Activated naive CD4-positive, alpha-beta T cell treated with anti-CD3 and anti-CD28 coated beads, Interleukin-2, amount 10 ng/mL, durations not matched to agents 7 days and 5 days (primary cell): Measurements from ENCODE around the gene PRKCA.

Experiments used
- CTCF ChIA-PET: fragments of 350-600 bp; sonication (Branson Sonifier 250); formaldehyde crosslinking; loops from one replicate; lab custom pipeline; 2021; ENCODE audit warnings: antibody characterized with exemption; lab: Charles Lee
- DNase-seq: peaks from one replicate; pipeline ENCODE4 v3.0.0-alpha.2; 2020
- H3K27ac Mint-ChIP-seq: one replicate; pipeline ENCODE4 v1.8.0; 2021; ENCODE audit warnings: mild to moderate bottlenecking, moderate library complexity, mixed read lengths
- H3K27me3 Mint-ChIP-seq: one replicate; pipeline ENCODE4 v1.8.0; 2021; ENCODE audit warnings: mild to moderate bottlenecking, mixed read lengths
- H3K36me3 Mint-ChIP-seq: one replicate; pipeline ENCODE4 v1.8.0; 2021; ENCODE audit warnings: mixed read lengths
- H3K4me1 Mint-ChIP-seq: one replicate; pipeline ENCODE4 v1.8.0; 2021; ENCODE audit warnings: mixed read lengths
- H3K4me3 Mint-ChIP-seq: one replicate; pipeline ENCODE4 v1.8.0; 2021; ENCODE audit warnings: mild to moderate bottlenecking, moderate library complexity, mixed read lengths
- H3K9me3 Mint-ChIP-seq: one replicate; pipeline ENCODE4 v1.8.0; 2021; ENCODE audit warnings: mixed read lengths

Gene PRKCA

DNA sequence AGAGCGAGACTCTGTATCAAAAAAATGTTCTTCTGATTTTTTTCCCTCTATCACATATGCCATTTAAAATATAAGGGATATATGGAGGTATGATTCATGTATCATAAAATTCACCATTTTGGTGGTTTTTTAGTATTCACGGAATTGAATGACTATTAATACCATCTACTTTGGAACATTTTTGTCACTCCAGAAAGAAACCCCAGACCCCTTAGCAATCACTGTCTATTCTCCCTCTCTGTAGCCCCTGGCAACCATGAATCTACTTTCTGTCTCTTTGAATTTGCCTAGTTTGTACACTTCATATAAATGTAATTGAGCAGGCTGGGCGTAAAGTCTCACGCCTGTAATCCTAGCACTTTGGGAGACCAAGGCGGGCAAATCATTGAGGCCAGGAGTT is 75.9 kb downstream of the PRKCA start:
- H3K27me3 Mint-ChIP-seq = no peaks in the 10 kb centered on the region
- H3K36me3 Mint-ChIP-seq = peaks cover 15% of the 10 kb centered on the region
- H3K4me3 Mint-ChIP-seq = no peak overlapping the region
- no peaks in the 10 kb centered on the region for H3K9me3 Mint-ChIP-seq
- CTCF ChIA-PET = no interaction called here
- no peak for DNase-seq
- H3K4me1 Mint-ChIP-seq = peaks cover 45% of the 10 kb centered on the region
- H3K27ac Mint-ChIP-seq = no peak overlapping the region

DNA sequence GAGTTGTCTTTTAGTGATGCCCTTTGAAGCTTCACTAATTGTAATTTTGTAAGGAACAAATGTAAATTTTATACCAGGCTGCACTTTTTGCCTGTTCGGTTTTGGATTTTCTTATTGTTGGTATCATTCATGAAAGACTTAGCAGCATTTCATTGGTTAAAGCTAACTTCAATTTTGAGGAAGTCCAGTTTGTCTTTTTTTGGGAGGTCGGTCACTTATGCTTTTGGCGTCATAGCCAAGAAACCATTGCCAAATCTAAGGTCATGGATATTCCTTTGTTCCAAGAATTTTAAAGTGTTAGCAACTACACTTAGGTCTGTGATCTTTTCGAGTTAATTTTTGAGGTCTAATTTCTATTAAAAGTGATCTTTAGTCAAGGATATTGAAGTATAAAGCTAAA is 77.1 kb downstream of the PRKCA start:
- CTCF ChIA-PET = no interaction called here
- H3K4me3 Mint-ChIP-seq = no peak overlapping the region
- peaks cover 34% of the 10 kb centered on the region for H3K4me1 Mint-ChIP-seq
- no peaks in the 10 kb centered on the region for H3K9me3 Mint-ChIP-seq
- DNase-seq = no peak
- no peaks in the 10 kb centered on the region for H3K27me3 Mint-ChIP-seq
- no peak overlapping the region for H3K27ac Mint-ChIP-seq
- H3K36me3 Mint-ChIP-seq = peaks cover 17% of the 10 kb centered on the region

DNA sequence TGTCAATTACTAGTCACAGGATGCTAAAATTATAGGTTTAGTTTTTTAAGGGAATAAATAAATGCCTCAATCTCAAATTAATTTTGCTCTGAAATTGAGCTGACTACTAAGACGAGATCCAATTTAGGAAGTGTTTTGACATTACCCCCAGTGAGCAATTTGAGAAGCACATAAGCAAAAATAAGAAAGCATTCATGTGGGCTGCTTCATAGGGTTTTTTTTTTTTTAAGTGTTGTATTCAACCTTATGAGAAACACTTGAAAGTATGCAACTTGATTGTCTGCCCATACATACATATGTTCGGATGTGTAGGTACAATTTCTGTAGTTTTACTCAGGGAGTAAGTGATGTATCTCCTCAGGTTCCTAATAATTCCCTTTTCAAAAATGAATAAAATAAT is 77.6 kb downstream of the PRKCA start:
- no peak overlapping the region for H3K4me3 Mint-ChIP-seq
- CTCF ChIA-PET = no interaction called here
- no peak for DNase-seq
- peaks cover 19% of the 10 kb centered on the region for H3K36me3 Mint-ChIP-seq
- H3K27me3 Mint-ChIP-seq = no peaks in the 10 kb centered on the region
- H3K27ac Mint-ChIP-seq = no peak overlapping the region
- H3K4me1 Mint-ChIP-seq = peaks cover 31% of the 10 kb centered on the region
- no peaks in the 10 kb centered on the region for H3K9me3 Mint-ChIP-seq

DNA sequence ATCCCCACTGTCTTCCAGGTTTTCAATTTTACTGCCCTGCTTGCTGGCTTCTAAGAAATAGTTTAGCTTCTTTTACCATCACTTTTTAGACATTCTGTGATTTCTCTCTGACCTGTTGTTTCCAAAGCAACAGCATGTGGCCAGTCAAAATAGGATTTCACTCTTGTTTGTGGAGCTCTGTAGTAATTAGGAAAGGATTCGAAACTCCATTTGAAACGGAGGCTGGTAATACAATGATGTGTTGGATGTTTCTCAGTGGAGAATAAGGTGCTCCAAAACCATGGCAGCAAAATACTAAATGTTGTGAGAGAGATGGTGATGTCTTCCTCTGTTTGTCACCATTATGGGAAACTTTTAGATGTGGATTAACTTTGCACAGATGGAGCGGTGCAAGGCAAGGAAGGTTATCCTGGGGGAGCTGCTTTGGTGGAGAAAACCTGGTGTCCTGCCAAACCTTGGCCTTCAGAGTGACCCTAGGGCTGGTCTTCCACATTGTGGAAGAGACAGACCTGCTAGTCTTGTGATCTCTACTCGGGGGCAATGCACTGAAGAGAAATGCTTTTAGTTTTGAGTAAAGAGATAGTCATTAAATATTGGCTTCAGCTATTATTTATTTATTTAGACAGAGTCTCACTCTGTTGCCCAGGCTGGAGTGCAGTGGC is 79.4 kb downstream of the PRKCA start:
- H3K27ac Mint-ChIP-seq = no peak overlapping the region
- no peaks in the 10 kb centered on the region for H3K27me3 Mint-ChIP-seq
- H3K36me3 Mint-ChIP-seq = peaks cover 22% of the 10 kb centered on the region
- peaks cover 35% of the 10 kb centered on the region for H3K4me1 Mint-ChIP-seq
- H3K4me3 Mint-ChIP-seq = no peak overlapping the region
- H3K9me3 Mint-ChIP-seq = no peaks in the 10 kb centered on the region
- CTCF ChIA-PET = interaction anchor here (0.6 kb wide), 1 partner anchor 12 kb away, joined by 4 read pairs; no protein-coding TSS in a partner anchor
- no peak for DNase-seq

DNA sequence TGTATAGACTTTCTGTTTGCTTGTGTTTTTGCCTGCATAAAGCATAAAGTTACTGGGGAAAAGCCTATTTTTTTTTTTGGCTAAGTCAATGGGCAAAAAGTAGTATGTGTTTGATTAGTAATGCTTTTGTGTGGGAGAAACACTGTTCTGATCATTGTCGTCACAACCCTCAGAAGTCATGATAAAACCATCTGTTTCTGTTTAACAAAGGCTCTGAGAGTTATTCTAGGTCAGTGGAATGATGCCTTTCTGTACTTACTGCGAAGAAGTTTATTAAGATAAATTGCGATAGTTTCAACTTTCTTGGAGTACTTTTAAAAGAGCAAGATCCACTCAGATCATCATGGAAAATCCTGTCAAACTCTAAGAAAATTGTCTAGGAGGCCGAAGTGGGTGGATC is 80.9 kb downstream of the PRKCA start:
- Mint-ChIP-seq H3K4me3 (no peak overlapping the region), H3K4me1 (peaks cover 46% of the 10 kb centered on the region), H3K9me3 (no peaks in the 10 kb centered on the region), H3K27ac (no peak overlapping the region), H3K27me3 (no peaks in the 10 kb centered on the region), H3K36me3 (peaks cover 36% of the 10 kb centered on the region)
- DNase-seq = no peak
- CTCF ChIA-PET = no interaction called here

DNA sequence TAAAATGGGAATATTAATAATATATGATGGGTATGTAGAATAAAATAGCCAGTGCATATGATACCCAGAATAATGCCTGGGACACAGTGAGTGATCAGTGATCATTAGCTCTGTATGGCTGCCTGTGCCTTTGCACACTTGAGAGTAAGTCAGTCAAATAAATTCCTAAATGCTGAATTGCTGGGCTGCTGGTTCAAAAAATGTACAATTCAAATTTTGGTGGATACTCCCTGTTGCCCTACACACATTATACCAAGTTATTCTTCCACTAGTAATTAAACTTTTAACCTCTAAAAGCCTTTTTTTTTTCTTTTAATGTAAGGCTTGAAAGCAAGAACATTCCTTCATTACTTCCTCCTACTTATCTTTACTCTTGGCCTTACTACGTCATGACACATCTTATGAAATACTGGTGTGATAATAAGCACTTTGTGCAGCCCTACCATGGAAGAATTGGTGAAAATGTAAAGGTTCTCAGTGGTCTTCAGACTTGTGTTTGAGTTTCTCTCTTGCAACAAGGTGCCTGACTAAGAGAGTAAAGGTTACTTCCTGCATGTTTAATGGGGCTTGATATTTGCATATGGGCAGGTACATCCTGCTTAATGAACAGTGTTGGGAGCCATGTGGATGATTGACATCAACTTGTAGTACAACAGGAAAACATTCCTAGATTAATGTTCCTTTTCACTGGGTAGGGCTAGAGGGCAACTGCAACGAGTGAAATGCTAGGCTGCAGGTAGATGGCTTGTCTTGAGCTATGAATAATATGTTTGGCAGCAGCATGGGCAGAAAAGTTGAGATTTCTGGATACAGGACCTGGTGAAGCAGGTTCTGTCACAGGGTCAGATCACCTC is 84.3 kb downstream of the PRKCA start:
- Mint-ChIP-seq H3K4me3 (no peak overlapping the region), H3K27ac (peak overlapping the region; percentile 5)

DNA sequence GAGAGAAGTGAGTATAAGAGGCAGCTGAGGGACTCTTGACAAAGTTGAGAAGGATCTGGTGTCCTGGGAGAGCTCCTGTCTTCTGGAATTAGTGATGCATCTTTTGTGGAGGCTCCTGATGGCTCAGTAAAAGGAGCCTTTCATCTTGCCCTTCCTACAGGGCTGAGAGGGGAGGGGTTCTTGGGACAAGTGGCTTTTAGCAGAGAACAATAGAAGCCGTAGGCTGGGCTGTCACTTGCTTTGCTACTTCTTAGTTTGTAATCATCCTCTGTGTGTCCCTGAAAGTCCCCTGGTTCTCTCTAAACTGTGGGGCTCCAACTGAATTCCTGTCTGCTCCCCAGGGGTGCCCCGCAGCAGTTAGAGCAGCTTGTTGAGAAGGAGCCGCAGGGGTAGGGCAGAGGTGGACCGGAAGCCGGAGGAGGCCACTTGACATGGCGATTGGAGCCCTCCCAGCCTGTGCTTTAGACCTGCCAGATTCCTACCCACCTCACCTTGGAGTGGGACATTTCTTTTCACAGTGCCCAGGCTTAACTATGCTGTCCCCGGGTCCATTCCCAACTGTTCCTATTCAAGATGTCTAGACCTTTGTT is 85.1 kb downstream of the PRKCA start:
- DNase-seq = no peak
- CTCF ChIA-PET = interaction anchor here (1.4 kb wide), 1 partner anchor 15 kb away, joined by 3 read pairs; no protein-coding TSS in a partner anchor
- peaks cover 58% of the 10 kb centered on the region for H3K36me3 Mint-ChIP-seq
- H3K27me3 Mint-ChIP-seq = no peaks in the 10 kb centered on the region
- H3K4me3 Mint-ChIP-seq = no peak overlapping the region
- H3K4me1 Mint-ChIP-seq = peaks cover 65% of the 10 kb centered on the region
- H3K9me3 Mint-ChIP-seq = no peaks in the 10 kb centered on the region
- no peak overlapping the region for H3K27ac Mint-ChIP-seq

More for the DNA sequence above, 84.3 kb downstream of the PRKCA start:
- Mint-ChIP-seq H3K9me3 (no peaks in the 10 kb centered on the region), H3K27me3 (no peaks in the 10 kb centered on the region), H3K4me1 (peaks cover 58% of the 10 kb centered on the region), H3K36me3 (peaks cover 58% of the 10 kb centered on the region)
- no peak for DNase-seq
- CTCF ChIA-PET = no interaction called here

DNA sequence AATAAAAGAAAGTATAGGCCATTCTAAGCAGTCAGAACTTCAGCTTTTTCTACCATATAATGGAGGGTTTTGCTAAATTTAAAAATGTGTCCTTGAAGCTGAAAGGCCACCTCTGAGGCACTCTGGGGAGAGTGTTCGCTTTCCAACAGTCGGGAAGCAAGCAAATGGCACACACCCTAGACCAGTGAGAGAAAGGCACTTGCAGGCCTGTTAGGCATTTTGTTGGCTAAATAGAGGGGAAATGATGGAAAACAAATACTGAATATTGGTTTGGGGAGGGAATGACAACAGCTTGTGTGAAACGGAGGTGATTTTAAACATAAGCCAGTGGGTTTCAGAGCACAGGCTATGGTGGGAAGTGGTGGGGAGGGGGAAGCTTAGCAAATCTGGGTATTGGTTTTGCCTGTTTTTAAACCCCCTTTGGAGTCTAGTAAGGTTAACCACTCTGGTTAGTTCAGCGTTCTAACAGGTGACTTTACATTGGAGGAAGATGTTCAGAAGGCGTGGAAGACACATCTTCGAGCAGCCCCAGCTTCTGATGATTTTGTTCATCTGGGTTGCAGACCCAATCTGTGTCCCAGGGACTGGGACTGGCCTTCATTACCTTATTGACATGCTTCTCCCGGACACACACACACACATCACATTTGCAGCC is 90.5 kb downstream of the PRKCA start:
- Mint-ChIP-seq H3K36me3 (peaks cover 67% of the 10 kb centered on the region), H3K27ac (peak overlapping the region; percentile 86), H3K4me3 (no peak overlapping the region), H3K9me3 (peaks cover 6% of the 10 kb centered on the region), H3K27me3 (no peaks in the 10 kb centered on the region), H3K4me1 (peaks cover 84% of the 10 kb centered on the region)
- CTCF ChIA-PET = interaction anchor here (2.2 kb wide), 1 partner anchor 82 kb away, joined by 6 read pairs; no protein-coding TSS in a partner anchor
- no peak for DNase-seq

DNA sequence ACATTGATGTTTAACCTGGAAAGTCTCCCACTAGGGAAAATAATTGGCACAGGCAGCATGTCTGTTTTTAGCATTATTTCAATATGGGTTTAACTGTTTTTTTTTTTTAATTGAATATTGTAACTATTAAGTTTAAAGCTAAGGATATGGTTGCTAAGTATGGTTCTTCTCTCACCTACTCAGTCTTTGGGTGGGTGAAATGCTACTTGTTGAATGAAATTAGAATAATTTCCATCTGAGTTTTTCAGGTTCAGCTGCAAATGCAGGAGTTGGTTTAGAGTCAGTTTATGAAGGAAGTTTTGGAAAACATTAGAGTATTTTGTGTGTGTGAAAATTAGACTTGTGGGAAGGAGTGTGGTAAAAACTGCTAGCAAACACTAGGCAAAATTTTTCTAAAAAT is 93.5 kb downstream of the PRKCA start:
- Mint-ChIP-seq H3K4me3 (no peak overlapping the region), H3K27ac (peak overlapping the region; percentile 34), H3K4me1 (peaks cover 90% of the 10 kb centered on the region), H3K36me3 (peaks cover 54% of the 10 kb centered on the region), H3K27me3 (no peaks in the 10 kb centered on the region), H3K9me3 (peaks cover 10% of the 10 kb centered on the region)
- CTCF ChIA-PET = interaction anchor here (0.6 kb wide), 1 partner anchor 34 kb away, joined by 3 read pairs; no protein-coding TSS in a partner anchor
- no peak for DNase-seq

DNA sequence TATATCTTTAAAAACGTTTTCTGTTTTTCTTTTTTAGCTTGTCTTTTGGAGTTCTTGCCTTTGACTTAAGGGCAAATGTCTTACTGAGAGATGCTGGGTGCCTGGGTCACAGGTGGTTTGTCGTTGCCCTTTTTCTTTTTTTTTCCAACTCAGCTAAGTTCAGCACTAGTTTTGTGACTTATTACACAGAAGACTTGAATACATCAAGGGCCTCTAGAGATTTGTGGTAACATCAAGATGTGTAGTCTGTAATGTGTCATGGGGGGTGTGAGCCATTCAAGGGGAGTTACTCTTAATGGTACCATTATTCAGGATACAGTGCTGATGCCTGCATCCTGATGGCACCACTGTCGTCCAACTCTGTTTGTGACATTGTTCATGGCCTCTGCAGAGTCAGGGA is 95.1 kb downstream of the PRKCA start:
- Mint-ChIP-seq H3K27me3 (no peaks in the 10 kb centered on the region), H3K27ac (peak overlapping the region; percentile 98), H3K4me3 (no peak overlapping the region), H3K9me3 (peaks cover 14% of the 10 kb centered on the region), H3K36me3 (peaks cover 56% of the 10 kb centered on the region), H3K4me1 (peaks cover 90% of the 10 kb centered on the region)
- CTCF ChIA-PET = interaction anchor here (0.7 to 1.1 kb wide), 2 partner anchors 29 to 51 kb away, joined by 3 read pairs; no protein-coding TSS in a partner anchor
- DNase-seq = no peak

DNA sequence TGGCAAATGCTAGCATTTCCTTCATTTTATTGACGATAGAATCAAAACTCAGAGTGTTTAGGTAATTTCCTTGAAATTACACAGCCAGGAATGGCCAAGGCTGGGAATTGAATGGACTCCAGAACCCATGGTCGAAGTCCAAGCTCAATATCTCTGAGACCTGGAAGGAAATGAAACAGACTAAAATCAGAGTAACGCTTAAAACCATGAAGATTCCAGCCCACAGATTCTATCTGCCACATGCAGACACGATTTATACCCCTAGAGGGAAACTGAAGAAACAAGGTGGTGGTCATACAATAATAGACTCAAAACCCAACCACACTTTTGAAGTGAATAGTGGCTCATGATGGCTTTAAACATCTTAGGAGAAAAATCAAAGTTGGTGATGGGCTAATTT is 95.6 kb downstream of the PRKCA start:
- no peak for DNase-seq
- Mint-ChIP-seq H3K4me3 (peak overlapping the region; percentile 56), H3K9me3 (peaks cover 14% of the 10 kb centered on the region), H3K27ac (peak overlapping the region; percentile 98), H3K4me1 (peaks cover 90% of the 10 kb centered on the region), H3K27me3 (no peaks in the 10 kb centered on the region), H3K36me3 (peaks cover 51% of the 10 kb centered on the region)
- CTCF ChIA-PET = interaction anchor here (1.1 kb wide), 1 partner anchor 29 kb away, joined by 3 read pairs; no protein-coding TSS in a partner anchor

DNA sequence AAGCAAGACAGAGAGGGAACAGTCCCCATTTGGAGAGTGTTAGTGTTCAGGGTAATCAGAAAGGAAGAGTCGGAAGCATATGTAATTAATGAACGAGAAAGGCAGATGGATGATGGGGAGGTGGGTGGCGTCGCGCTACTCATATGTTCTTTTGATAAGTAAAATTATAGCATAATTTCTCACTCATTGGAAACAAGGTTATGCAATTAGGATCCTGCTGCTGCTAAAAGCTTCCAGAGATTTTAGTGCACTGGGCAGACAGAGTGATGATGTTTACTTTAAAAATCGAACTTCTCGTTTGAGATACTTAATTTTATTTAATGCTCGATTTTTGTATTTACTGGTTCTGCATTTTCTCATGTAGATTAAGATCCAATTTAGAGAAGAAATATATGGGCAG is 96.2 kb downstream of the PRKCA start:
- H3K27ac Mint-ChIP-seq = peak overlapping the region; percentile 98
- peaks cover 14% of the 10 kb centered on the region for H3K9me3 Mint-ChIP-seq
- H3K4me1 Mint-ChIP-seq = peaks cover 90% of the 10 kb centered on the region
- peaks cover 45% of the 10 kb centered on the region for H3K36me3 Mint-ChIP-seq
- H3K27me3 Mint-ChIP-seq = no peaks in the 10 kb centered on the region
- CTCF ChIA-PET = no interaction called here
- peak overlapping the region; percentile 56 for H3K4me3 Mint-ChIP-seq
- DNase-seq = no peak

DNA sequence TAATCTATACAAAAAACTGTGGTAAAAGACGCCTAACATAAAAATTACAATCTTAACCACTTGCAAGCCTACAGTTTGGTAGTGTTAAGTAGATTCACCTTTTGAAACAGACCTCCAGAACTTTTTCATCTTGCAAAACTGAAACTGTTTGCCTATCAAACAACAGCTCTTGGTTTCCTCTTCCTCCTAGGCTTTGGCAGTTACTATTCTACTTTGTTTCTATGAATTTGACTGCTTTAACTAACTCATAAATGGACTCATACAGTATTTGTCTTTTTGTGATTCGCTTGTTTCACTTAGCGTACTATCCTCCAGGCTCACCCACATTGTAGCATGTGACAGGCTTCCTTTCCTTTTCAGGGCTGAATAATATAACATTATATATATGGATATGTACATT is 97.0 kb downstream of the PRKCA start:
- Mint-ChIP-seq H3K4me1 (peaks cover 91% of the 10 kb centered on the region), H3K9me3 (peaks cover 8% of the 10 kb centered on the region), H3K36me3 (peaks cover 37% of the 10 kb centered on the region), H3K27ac (peak overlapping the region; percentile 98), H3K27me3 (no peaks in the 10 kb centered on the region), H3K4me3 (peak overlapping the region; percentile 56)
- DNase-seq = peak; percentile 34
- CTCF ChIA-PET = interaction anchor here (0.9 kb wide), 1 partner anchor 95 kb away, joined by 4 read pairs; no protein-coding TSS in a partner anchor
